ENCODE measurements around the gene IGFBPL1. TPM values are rescaled to one million over a fixed set of nuclear protein-coding genes. Genes with fewer than 3 reads are reported as not detected.

IGFBPL1 gene, protein sequence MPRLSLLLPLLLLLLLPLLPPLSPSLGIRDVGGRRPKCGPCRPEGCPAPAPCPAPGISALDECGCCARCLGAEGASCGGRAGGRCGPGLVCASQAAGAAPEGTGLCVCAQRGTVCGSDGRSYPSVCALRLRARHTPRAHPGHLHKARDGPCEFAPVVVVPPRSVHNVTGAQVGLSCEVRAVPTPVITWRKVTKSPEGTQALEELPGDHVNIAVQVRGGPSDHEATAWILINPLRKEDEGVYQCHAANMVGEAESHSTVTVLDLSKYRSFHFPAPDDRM
- not detected for total RNA-seq

DNA sequence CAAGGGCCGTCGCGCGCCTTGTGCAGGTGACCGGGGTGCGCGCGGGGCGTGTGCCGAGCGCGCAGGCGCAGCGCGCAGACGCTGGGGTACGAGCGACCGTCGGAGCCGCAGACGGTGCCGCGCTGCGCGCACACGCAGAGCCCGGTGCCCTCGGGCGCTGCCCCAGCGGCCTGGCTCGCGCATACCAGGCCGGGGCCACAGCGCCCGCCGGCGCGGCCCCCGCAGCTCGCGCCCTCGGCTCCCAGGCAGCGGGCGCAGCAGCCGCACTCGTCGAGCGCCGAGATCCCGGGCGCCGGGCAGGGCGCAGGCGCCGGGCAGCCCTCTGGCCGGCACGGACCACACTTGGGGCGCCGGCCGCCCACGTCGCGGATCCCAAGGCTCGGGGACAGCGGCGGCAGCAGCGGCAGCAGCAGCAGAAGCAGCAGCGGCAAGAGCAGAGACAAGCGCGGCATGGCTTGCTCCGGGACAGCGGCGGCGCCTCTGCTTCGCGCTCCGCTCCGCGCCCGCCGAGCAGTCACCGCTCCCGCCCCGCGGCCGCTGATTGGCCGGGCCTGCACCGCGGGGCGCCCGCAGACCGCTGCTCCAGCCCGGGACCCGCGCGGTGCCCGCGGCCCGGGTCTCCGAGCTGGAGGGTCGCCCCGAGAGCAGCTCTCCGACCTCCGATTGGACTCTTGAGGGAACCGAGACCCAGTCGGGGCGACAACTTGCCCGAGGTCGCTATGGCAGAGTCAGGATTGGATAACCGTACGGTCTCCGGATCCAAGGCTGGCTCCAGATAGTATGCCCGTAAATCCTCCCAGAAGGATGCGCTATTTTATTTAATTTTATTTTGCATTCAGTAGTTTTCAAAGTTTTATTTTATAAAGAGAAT, at the start of gene IGFBPL1:
Gene IGFBPL1 (minus strand): TSS at position 482 of the 871 bp plus-strand sequence. CDS start 30 bp downstream, at position 452.

DNA sequence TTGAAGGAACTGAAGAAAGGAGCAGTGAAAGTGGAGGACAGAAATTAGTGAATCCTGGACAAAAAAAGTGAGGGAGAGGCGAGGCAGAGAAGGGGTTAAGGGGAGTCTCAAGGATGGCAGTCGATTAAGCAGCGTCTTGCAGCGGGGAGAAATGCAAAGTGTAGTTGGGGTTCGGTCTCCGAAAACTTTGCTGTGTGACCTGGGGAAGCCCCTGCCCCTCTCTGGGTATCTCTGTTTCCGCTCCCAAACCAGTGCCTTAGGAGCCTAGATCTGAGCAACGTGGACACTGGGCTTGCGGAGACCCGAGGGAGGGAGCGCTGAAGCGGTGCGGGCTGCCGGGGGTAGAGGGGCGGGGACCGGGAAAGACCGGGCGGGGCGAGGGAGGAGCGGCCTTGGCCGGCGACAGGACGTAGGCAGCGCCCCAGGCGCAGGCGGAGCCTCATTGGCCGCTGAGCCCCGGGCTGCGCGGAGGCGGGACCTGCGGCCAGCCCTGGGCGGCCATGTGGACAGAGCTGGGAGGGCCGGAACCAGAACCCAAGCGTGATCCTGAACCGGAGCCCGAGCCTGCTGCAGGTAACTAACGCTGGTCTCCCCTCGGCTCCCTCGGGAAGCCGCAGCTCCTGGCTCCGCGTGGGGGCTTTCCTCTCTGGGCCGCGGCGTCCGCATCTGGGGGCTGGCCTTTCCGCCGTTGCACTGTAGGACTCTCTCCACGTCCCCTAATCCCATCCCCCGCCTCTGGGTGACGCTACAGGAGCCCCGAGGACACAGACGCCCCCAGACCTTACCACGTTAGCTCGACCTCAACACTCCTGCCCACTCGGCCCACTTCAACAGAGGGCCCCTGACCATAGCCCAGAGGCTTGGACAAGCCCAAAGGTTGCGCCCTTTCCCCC, 31.8 kb downstream of the IGFBPL1 start, which contains the start of gene ALDH1B1:
Gene ALDH1B1 (plus strand): TSS at position 468 of the 893 bp plus-strand sequence. CDS start 3,047 bp downstream, outside the sequence.

Other genes with a start within 250 kb of the IGFBPL1 start
- 10 to 100 TPM; 14.8 to 31.6 TPM for gene ALDH1B1, start 31.8 kb downstream of the IGFBPL1 start, total RNA-seq
- gene ANKRD18A, start 196.1 kb upstream of the IGFBPL1 start, total RNA-seq = under 1 TPM in 1 of 2 donors, not detected in 1; under 0.01 TPM

Measured in melanocyte of skin (primary cell).